ENCODE data around the gene PID1.

The PID1 gene

DNA sequence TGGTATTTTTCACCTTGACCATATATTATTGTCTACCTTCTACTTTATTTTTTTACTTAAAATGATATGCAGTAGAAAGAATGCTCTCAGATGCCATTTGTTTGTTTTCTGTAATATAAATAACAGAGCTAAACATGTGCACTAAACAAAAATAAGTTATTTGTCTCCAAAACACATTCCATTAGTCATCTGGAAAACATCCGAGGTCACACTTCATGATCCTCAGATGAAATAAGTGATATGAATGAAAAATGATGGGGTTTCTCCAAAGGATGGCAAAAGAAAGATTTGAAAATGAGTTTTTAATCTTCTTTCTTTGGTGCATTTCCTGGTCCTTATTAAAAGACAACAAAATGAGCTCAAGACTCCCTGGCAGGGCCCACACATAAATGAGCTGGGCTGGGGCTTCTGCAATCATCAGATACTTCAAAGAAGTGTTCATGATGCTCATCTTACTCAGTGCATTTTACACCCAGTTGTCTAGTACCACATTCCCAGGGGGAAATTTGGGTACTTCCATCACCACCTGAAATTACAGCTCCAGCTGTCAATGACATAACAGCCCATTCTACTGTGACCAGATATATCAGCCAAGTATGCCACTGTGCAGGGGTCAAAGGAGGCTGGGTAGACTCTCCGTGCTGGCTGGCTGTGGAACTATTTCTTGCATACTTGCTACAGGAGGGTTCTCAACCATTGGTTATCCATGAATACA is 283.5 kb downstream of the PID1 start:
- FAIRE-seq, result peak; percentile 96

DNA sequence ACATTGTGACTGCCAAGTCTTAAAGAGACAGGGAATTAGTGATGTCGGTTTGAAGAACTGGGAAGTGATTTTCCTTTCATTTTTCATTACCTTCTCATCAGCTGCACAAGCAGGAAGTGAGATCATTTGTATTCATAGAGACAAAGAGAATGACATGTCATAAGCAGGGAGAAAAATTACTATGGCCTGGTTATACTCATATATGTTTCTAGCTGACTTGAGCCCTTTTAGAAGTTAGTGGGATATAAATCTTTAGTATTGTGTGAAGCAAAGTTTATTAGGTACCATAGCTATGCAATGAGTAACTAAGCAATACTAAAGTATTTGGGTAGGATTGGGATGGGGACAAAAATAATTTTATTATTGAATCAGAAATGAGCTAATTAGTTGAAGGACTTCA is 284.1 kb downstream of the PID1 start:
- FAIRE-seq, result no peak

DNA sequence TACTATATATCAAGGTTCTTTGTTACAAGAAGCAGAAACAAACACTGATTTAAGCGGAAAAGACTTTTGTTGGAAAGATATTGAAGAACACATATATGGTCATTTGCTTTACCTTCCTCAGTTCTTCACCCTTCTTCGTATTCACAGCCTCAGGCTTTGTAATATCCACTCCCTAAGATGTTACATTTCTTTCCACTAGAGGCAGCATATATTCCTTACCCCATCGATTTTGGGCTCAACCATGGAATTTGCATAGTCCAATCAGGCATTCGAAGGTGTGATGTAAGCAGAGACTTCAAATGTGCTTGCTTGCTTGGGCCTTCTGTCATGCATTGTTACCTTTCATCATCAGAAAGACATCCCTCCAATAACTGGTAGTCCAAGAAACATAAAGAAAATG is 287.4 kb downstream of the PID1 start:
- FAIRE-seq, result no peak

DNA sequence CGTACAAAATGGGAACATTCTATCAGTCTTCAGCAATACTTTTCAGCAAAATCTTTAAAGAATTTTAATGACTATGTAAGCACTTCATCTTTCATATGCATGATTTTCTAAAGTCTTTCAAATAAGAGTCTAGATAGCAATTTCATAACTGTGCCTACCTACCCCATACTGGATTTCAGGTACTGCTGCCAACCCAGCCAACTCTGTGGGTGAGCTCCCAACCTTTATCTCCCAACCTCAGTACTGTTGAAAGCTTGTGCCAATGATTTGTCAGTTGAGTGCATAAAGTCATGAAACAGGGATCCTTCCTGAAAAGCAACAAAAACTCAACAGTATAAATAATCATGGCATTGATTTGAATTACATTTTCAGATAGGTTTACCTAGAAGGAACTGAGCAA is 296.9 kb downstream of the PID1 start:
- FAIRE-seq, result no peak

Measured in endometrium (tissue), 2 donors.